NCI-H187 (cell line): ENCODE results near the gene ZNF768.
"Not testable (repeated sequence)": the region's sequence is repeated elsewhere in the genome, so short reads cannot be mapped to it uniquely, and the experiment has no call there.

Experiments
- DNase-seq, 2 experiments: peaks; one replicate each; lab custom pipeline; 2025; lab: John Stamatoyannopoulos, UW

ZNF768 gene

DNA sequence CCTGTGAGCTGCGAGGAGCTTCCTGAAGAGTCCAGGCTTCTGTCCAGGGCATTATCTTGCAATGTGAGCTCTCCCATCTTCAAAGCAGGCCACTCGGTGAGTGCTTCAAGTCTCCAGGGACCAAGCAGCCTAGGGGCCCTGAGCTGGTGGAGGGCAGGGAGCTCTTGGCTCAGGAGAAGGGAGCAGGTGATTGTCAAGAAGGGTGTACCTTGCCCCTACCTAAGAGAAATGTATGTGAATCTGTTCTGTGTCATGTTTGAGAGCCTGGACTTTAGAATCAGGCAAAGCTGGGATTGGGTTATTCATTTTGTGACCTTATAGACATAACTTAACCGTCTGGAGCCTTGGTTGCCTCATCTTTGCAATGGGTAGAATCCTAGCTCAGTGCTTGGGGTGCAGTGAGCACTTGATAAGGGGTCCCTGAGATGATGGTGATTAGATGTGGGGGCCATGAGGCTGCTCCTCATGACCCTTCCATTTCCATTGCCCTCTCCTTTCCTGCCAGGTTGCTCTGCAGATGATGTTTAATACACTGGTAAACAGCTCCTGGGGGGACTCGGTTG lies 15.9 kb downstream of the ZNF768 start:
- DNase-seq: no peak

GRCh38 chr16:30509081-30509765 lies 17.1 kb downstream of the ZNF768 start:
- DNase-seq: no peak

GRCh38 chr16:30503403-30504296 lies 22.7 kb downstream of the ZNF768 start:
- no peak for DNase-seq

DNA sequence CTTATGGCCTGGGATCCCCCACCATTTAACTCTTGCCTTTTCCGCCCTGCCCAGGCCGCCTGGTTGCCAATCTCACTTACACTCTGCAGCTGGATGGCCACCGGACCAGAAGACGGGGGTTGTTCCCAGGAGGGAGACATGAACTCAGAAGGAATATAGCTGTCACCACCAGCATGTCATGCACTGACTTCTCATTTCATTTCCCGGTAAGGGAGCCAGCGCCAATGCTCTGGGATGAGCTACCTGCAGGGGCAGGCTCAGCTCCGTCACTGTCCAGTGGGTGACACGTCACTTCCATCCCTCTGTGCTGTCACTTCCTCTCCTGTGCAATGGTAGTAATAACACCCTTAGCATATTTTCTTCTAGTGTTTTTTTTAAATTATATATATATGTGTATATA lies 27.1 kb downstream of the ZNF768 start:
- DNase-seq: no peak

GRCh38 chr16:30494709-30495108 lies 31.7 kb downstream of the ZNF768 start:
- DNase-seq: no peak

- no peak for DNase-seq
Observed at GRCh38 chr16:30493941-30494488, 32.4 kb downstream of the ZNF768 start.

GRCh38 chr16:30491744-30492308 lies 34.5 kb downstream of the ZNF768 start:
- DNase-seq: no peak

DNA sequence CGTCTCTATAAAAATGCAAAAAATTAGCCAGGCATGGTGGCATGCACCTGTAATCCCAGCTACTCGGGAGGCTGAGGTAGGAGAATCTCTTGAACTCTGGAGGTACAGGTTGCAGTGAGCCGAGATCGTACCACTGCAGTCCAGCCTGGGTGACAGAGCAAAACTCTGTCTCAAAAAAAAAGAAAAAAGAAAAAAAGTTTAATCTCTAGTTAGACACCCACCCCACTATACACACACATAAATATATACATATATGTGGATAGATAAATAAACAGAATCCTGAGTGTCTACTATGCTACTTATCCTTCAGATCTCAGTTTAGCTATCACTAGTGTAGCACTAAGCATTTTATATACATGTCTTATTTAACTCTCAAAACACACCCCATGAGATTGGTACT lies 35.1 kb downstream of the ZNF768 start:
- no peak for DNase-seq

DNA sequence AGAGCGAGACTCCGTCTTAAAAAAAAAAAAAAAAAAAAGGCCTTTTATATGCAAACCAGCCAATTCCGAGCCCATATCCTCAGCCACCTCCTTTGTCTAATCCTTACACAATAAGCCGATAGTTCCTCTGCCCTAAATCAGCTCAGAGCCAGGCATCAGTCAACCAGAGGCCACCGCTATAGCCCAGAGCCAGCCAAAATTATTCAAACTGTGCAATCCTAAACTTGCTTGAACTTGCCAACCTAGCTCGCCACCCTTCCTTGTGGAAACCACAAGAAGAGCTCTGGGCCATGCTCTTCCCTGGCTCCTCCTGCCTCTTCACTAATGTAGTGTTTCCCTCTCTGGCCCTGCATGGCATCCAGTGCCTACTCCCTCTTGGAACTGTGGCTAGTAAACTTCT lies 36.2 kb downstream of the ZNF768 start:
- no peak for DNase-seq

- DNase-seq: no peak
Observed at GRCh38 chr16:30488764-30489605, 37.4 kb downstream of the ZNF768 start.

DNA sequence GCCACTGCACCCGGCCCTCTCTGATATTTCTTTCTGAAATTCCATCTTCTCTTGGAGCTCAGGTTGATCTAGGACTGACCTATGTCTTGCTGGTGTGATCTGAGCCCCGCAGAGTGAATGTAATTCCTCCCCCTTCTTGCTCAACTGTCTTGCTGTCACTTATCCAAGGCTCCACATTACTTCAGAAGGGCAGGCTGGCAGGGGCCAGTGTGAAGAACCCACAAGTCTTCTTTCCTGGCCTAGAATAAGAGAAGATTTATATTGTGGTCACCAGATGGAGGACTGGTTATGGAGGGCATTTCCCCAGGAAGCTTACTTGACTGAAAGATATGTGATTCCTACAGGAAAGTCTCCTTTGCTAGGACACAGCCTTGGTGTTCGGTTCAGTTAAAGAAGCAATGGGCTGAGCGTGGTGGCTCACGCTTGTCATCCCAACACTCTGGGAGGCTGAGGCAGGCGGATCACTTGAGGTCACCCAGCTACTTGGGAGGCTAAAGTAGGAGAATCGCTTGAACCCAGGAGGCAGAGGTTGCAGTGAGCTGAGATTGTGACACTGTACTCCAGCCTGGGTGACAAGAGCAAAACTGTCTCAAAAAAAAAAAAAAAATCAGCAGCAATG lies 40.4 kb downstream of the ZNF768 start:
- no peak for DNase-seq

- no peak for DNase-seq
Observed at GRCh38 chr16:30484887-30485286, 41.5 kb downstream of the ZNF768 start.

- no peak for DNase-seq
Observed at GRCh38 chr16:30482366-30482765, 44.0 kb downstream of the ZNF768 start.

DNA sequence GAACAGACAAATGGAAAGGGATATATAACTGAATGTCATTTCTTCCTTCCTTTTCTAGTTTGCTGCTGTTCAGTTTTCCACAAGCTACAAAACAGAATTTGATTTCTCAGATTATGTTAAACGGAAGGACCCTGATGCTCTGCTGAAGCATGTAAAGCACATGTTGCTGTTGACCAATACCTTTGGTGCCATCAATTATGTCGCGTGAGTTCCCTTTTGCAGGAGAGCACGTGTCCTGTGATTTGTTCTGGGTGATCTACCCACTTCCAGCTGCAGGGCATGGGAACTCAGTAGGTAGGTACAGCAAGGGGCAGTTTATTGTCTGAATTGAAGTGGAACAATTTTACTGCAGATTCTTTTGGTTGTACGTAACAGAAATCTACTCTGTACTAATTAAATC lies 45.0 kb downstream of the ZNF768 start:
- no peak for DNase-seq

DNA sequence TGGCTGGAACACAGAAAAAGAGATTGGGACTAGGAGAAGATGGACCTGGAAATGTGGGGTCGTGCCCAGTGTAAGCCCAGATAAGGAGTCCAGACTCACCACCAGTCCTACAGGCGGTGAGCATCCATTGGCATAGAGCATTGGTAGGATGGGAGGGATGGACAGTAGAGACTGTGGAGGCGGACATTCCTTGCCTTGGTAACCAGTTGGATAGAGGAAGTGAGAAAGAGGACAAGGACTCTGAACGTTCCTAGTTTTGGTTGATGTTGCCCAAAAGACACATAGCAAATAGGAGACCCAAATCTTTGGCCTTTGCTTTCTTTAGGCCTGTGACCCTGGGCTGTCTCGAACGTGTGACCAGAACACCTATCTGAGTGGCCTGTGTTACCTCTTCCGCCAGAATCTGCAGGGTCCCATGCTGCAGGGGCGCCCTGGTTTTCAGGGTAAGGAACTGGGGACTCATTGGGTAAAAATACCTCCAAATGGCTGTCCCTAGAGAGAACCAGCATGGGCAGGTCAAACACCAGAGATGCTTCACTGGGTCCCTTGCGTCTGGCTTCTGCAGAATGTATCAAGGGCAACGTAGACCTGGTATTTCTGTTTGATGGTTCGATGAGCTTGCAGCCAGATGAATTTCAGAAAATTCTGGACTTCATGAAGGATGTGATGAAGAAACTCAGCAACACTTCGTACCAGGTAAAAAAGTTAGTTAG lies 47.4 kb downstream of the ZNF768 start:
- DNase-seq: no peak

GRCh38 chr16:30477773-30478172 lies 48.6 kb downstream of the ZNF768 start:
- not testable (repeated sequence) for DNase-seq

DNA sequence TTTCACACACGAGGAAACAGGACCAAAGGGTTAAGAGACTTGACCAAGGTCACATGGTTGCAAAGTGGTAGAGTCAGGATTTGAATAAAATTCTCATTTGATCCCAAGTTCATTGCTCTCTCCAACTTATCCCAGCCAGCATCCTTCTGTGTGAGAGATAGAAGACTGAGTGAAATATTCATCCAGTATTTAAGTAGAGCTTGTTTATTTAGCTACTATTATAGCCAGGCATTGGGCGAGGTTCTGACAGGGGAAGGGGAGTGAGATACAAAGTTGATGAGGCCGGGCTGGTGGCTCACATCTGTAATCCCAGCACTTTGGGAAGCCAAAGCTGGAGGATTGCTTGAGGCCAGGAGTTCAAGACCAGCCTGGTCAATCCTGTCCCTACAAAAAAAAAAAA lies 49.4 kb downstream of the ZNF768 start:
- DNase-seq: no peak

- DNase-seq: no peak
Observed at GRCh38 chr16:30474684-30475083, 51.7 kb downstream of the ZNF768 start.

DNA sequence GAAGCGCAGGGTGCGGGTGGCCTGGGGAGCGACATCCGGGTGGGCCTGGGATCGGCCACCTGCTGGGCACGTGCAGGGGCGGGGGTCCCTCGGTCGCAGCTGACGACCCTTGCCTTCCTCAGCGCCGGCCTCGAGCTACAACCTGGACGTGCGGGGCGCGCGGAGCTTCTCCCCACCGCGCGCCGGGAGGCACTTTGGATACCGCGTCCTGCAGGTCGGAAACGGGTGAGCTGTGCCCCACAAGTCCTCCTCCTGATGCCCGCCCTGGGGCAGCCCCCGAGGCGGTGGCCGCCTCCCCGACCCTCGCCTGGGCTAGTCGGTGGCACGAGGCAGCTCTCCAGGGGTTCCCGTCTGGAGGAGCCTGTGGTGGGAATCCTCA lies 52.3 kb downstream of the ZNF768 start:
- no peak for DNase-seq
